Activated CD8-positive, alpha-beta memory T cell treated with anti-CD3 and anti-CD28 coated beads, Interleukin-2, amount 10 ng/mL, durations not matched to agents 7 days and 5 days (primary cell): Measurements from ENCODE around the gene HDAC10. TPM values are rescaled to one million over a fixed set of nuclear protein-coding genes. Genes with fewer than 3 reads are reported as not detected.

Experiments used
- ATAC-seq: fragments of 150-1000 bp; cut with Tn5 transposase; one replicate; pipeline ENCODE4 v1.10.0; 2021; ENCODE audit warnings: moderate library complexity
- CTCF ChIA-PET: fragments of 350-600 bp; sonication (Branson Sonifier 250); formaldehyde crosslinking; loops from one replicate; lab custom pipeline; 2021; ENCODE audit warnings: antibody characterized with exemption; lab: Charles Lee
- DNase-seq: peaks from one replicate; pipeline ENCODE4 v3.0.0-alpha.2; 2020
- H3K27ac Mint-ChIP-seq: one replicate; pipeline ENCODE4 v1.8.0; 2021; ENCODE audit warnings: mild to moderate bottlenecking, mixed read lengths
- H3K27me3 Mint-ChIP-seq: one replicate; pipeline ENCODE4 v1.8.0; 2021; ENCODE audit warnings: mixed read lengths
- H3K36me3 Mint-ChIP-seq: one replicate; pipeline ENCODE4 v1.8.0; 2021; ENCODE audit warnings: mild to moderate bottlenecking, mixed read lengths
- H3K4me1 Mint-ChIP-seq: one replicate; pipeline ENCODE4 v1.8.0; 2021; ENCODE audit warnings: mixed read lengths
- H3K4me3 Mint-ChIP-seq: one replicate; pipeline ENCODE4 v1.8.0; 2021; ENCODE audit warnings: mild to moderate bottlenecking, moderate library complexity, mixed read lengths
- H3K9me3 Mint-ChIP-seq: one replicate; pipeline ENCODE4 v1.8.0; 2022; ENCODE audit warnings: low read depth, mixed read lengths
- total RNA-seq, 2 experiments: library from RNA; stranded (reverse); gene quantifications; one replicate each; pipeline ENCODE4 v1.2.3, GENCODE V29; 2021

The HDAC10 gene
- total RNA-seq, 2 experiments from 2014 or later, result 75.2 to 96.3 TPM

DNA sequence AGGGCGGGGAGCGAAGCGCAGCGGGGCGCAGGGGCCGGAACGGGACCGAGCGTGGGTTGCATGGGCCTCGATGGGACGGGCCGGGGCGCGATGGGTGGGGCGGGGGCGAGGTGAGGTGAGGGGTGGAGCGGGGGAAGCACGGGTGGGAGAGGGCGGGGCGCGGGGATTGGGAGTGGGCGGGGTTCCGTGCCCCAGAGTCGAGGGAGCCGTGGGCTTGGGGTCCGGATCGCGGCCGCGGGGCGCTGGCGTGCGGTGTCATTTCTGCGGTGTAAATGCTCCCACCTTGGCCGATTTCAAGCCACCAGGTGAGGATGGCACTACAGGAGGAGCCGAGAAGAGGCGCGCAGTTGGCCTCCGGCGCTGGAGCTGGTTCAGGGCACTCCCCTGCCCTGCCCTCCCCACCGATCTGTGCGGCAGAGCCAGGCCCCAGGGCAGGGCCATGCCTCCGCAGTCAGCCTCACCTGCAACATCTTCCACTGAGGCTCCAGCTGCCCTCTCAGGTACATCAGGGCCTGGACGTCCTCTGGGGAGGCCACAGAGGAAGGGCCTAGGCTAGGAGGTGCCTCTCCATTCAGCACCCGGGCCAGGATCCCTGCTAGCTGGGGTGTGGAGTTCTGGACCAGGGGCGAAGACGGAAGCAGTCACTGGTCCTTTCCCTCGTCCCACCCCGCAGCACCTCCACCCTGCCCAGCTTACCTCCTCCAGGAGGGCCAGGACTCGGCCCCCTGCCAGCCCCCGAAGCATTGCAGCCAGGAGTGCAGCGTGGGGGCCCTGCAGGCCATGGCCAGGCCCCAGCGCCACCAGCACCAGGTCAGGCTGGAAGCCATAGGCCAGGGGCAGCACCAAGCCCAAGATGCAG is 5.6 kb downstream of the HDAC10 start:
- no peak for DNase-seq
- ATAC-seq, result peak; percentile 4
- CTCF ChIA-PET, result interaction anchor here (1.6 to 3.8 kb wide), 2 partner anchors 96 to 121 kb away, joined by 3 to 22 read pairs; no protein-coding TSS in a partner anchor
- H3K4me3 Mint-ChIP-seq, result peak overlapping the region; percentile 90
- H3K36me3 Mint-ChIP-seq, result peaks cover 10% of the 10 kb centered on the region
- H3K4me1 Mint-ChIP-seq, result peaks cover 53% of the 10 kb centered on the region
- H3K9me3 Mint-ChIP-seq, result no peaks in the 10 kb centered on the region
- H3K27me3 Mint-ChIP-seq, result no peaks in the 10 kb centered on the region
- peak overlapping the region; percentile 99 for H3K27ac Mint-ChIP-seq

DNA sequence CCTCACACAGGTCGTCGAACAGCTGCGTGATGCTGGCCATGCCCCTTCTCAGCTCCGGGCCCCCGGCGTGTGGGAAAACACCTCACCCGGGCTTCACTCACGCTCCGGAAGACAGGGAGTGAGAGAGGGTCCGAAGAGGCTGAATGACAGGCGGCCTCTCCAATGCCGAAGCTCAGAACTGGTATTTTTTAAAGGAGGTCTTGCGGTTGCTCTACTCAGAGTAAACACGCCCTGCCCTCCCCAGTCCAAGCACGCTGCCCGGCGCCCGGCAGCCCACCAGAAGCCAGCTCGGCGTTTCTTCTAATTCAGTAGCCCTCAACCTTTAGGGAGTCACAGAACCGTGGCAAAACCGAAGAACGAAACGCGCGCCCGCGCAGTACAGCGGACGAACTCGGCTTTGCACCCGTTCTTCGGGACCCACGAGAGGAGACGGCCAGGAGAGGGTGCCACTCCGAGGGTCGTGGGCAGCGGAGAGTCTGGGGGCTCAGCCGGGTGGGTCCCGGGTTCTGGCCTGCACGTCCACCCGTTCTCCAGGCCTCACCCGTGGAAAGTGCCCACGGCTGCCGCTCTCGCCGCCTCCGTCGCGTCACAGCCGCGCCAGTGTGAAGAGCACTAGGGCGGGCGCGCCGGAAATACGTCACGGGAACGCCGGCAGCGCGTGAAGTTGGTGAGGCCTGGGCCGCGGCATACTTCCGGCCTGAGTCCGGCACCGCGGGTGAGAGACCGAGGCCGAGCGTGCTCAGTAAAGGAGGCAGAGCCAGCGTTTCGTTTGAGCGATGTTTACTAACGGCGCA is 6.4 kb downstream of the HDAC10 start, which contains the start of gene TUBGCP6:
TUBGCP6 (minus strand) TSS at position 604 of the 794 bp plus-strand sequence; CDS start at position 40, 564 bp downstream.
- H3K4me3 Mint-ChIP-seq, result peak within 1 kb of the TSS; percentile 90
- H3K27ac Mint-ChIP-seq, result peak within 1 kb of the TSS; percentile 99
- CTCF ChIA-PET, result interaction anchor here (0.8 to 3.8 kb wide), 16 partner anchors 8 to 330 kb away, joined by 3 to 22 read pairs (median 3); partner anchors contain the start of genes DENND6B and SCO2
- H3K36me3 Mint-ChIP-seq, result peaks cover 14% of the 10 kb centered on the region
- H3K4me1 Mint-ChIP-seq, result peaks cover 46% of the 10 kb centered on the region
- H3K27me3 Mint-ChIP-seq, result no peaks in the 10 kb centered on the region
- H3K9me3 Mint-ChIP-seq, result no peaks in the 10 kb centered on the region
- peak; percentile 84 for ATAC-seq
- DNase-seq, result peak; percentile 95

DNA sequence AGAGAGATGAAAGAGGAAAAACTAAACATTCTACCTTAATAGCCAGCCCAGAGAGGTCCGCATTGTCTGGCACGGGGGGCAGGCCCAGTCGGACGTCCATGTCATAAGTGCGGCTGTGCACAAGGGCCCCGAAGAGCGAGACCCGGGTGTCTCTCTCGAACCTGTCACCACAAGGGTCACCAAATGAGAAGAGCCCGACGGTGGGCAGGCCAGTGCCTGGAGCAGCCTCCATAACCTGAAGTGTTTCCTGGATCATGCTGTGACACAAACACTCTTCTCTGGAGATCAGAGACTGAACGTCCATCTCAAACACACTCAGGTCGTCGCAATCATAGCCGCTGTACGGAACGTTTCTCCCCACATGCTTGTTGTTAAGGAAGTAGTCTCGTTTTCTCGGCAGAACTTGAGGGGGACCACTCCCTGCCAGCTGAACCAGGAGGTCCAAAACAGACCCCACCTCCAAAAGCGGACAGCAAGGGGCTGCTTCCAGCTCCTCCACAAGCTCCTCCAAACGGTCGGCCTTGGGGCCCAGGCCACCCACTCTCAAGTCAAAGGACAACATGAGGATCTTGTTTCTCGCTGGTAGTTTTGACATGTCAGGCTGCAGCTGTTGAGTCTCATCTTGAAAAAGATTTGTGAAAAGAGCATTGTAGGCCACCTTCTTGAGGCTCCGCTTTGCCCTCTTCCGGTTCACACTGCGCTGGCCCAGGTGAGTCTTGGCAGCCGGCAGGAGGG is 7.2 kb downstream of the HDAC10 start:
- H3K4me1 Mint-ChIP-seq, result peaks cover 47% of the 10 kb centered on the region
- H3K36me3 Mint-ChIP-seq, result peaks cover 14% of the 10 kb centered on the region
- H3K27ac Mint-ChIP-seq, result peak overlapping the region; percentile 99

DNA sequence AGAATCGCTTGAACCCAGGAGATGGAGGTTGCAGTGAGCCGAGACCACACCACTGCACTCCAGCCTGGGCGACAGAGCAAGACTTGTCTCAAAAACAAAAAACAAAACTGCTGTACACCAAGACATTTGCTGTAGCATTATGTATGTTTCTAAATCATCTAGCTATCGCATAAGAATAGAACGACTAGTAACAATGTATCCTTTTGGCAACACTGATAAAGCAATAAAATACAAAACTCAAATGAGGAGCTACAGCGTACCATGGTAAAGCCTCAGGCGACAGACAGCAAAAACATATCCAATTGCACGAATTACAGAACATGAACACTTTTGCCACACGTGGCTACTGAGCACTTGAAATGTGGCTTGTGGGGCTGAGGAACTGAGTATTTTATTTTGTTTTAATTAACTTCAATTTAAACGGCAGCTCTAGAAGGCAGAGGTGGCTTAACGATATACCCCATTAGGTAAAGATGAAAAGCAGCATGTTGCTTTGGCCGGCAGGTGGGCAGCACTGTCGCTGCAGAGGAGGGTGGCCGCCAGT is 8.6 kb downstream of the HDAC10 start:
- Mint-ChIP-seq H3K27me3 (no peaks in the 10 kb centered on the region), H3K4me1 (peaks cover 41% of the 10 kb centered on the region), H3K9me3 (no peaks in the 10 kb centered on the region), H3K36me3 (peaks cover 14% of the 10 kb centered on the region), H3K27ac (peak overlapping the region; percentile 99), H3K4me3 (peak overlapping the region; percentile 90)
- DNase-seq (no peak), ATAC-seq (no peak)
- CTCF ChIA-PET, result interaction anchor here (0.7 to 3.8 kb wide), 13 partner anchors 9 to 449 kb away, joined by 3 to 22 read pairs (median 4); partner anchors contain the start of gene HDAC10

More for the DNA sequence above, 7.2 kb downstream of the HDAC10 start:
- DNase-seq, result no peak
- ATAC-seq, result no peak
- Mint-ChIP-seq H3K27me3 (no peaks in the 10 kb centered on the region), H3K4me3 (peak overlapping the region; percentile 90), H3K9me3 (no peaks in the 10 kb centered on the region)
- CTCF ChIA-PET, result interaction anchor here (0.5 to 3.8 kb wide), 17 partner anchors 9 to 329 kb away, joined by 3 to 22 read pairs (median 3); partner anchors contain the start of genes DENND6B and SCO2

DNA sequence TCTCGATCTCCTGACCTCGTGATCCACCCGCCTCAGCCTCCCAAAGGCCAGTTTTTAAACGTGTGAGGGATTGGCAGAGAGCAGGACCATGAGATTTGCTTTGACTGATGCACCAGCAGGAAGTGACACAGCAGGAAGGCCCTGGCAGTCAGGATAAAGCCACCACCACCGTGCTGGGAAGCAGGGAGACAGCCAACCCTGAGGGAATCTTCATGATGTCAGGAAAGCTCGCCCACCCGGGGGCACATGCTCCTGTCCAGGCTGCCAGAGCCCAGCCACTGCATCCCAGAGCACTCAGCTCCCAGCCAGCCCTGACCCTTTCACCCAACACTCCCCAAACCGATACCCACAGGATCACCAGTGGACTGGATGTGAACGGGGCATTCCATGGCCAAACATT is 12.3 kb downstream of the HDAC10 start:
- Mint-ChIP-seq H3K27me3 (no peaks in the 10 kb centered on the region), H3K4me3 (no peak overlapping the region), H3K36me3 (peaks cover 22% of the 10 kb centered on the region), H3K27ac (no peak overlapping the region), H3K4me1 (peaks cover 35% of the 10 kb centered on the region), H3K9me3 (peaks cover 3% of the 10 kb centered on the region)
- CTCF ChIA-PET, result interaction anchor here (1.5 to 3.5 kb wide), 3 partner anchors 13 to 90 kb away, joined by 3 to 13 read pairs (median 5); partner anchors contain the start of gene HDAC10
- no peak for DNase-seq
- ATAC-seq, result no peak

DNA sequence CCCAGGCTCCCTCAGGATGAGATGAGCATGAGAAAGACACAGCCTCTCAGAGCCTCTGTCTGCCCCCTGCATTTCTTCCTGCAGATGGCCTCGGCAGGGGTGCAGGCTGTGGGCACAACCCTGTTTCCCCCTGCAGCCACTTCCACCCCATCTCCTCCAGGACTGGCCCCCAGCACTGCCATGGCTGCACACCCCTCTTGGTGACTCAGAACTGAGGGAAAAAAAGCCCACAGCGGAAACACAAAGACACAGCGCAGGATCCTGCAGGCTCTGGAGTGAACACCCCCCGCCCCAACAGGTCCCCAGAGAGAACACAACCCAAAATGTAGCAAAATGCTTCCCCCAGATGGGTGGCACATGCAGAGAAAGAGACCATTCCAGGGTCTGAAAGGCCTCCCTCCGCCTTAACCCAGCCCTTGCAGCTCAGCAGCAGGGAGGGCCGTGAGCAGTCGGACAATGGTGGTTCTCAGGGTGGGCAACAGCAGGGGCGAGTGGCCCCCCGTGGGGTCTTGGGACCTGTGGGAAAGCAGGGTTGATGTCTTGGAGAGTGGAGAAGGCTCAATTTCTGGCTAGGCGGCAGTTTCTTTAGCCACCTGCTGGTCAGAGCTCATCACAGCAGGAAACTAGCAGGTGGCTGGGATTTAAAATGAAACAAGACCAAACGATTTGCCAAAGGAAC is 14.2 kb downstream of the HDAC10 start:
- CTCF ChIA-PET, result interaction anchor here (0.6 to 3.5 kb wide), 7 partner anchors 14 to 148 kb away, joined by 3 to 13 read pairs (median 4); partner anchors contain the start of gene HDAC10
- Mint-ChIP-seq H3K27me3 (no peaks in the 10 kb centered on the region), H3K9me3 (peaks cover 3% of the 10 kb centered on the region), H3K27ac (no peak overlapping the region), H3K36me3 (peaks cover 24% of the 10 kb centered on the region), H3K4me1 (peaks cover 21% of the 10 kb centered on the region), H3K4me3 (no peak overlapping the region)
- no peak for DNase-seq
- ATAC-seq, result no peak

DNA sequence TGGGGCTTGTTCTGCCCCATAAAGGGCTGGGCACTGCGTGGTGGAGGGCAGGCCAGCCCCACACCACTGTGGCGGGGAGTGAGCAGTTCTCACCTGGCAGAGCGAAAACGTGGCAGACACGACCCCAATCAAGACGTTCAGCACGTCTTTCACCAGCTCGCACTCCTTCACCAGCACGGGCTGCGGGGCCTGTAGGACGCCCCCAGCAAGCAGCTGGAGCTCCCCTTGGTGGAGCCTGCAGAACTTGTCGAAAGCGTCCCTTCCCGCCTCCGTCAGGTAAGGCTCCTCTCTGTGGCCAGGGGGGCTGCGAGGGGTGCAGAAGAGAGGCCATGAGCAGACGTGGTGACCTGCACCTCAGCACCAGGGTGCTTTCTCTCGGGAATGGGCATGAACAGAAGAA is 17.8 kb downstream of the HDAC10 start:
- Mint-ChIP-seq H3K36me3 (peaks cover 20% of the 10 kb centered on the region), H3K4me1 (peaks cover 9% of the 10 kb centered on the region), H3K27me3 (no peaks in the 10 kb centered on the region), H3K27ac (peak overlapping the region; percentile 24), H3K4me3 (no peak overlapping the region), H3K9me3 (peaks cover 3% of the 10 kb centered on the region)
- DNase-seq (no peak), ATAC-seq (no peak)
- CTCF ChIA-PET, result interaction anchor here (0.8 to 2.6 kb wide), 2 partner anchors 8 to 20 kb away, joined by 3 to 11 read pairs; no protein-coding TSS in a partner anchor

DNA sequence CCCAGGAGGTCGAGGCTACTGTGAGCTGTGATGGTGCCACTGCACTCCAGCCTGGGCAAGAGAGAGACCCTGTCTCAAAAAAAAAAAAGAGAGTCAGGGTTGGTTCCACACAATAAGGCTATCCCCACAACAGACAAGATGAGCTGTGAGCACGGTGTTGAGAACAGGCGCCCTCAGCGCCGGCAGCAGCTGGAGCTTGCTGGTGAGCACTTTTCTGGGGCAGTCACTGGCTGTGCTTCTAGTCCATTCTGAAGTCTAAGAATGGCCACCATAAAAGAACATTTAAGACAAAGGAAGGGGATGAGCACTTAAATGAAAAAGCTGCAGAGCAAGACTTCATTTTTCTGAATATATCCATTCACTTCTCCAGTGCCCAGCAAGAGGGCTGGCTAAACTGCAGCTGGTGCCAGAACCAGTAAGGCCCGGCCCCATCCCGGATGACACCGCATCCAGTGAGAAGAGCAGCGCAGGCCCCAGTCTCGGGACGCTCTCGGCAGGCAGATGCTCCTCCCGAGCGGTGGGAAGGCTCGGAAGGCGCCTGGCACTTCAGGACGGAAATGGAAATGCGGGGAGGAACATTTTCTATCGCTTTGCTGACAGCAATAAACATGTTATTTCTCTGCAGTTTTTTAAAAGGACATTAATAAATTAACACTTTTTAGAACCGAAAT is 18.4 kb downstream of the HDAC10 start:
- Mint-ChIP-seq H3K27ac (no peak overlapping the region), H3K27me3 (no peaks in the 10 kb centered on the region), H3K4me1 (peaks cover 9% of the 10 kb centered on the region), H3K36me3 (peaks cover 17% of the 10 kb centered on the region), H3K4me3 (no peak overlapping the region), H3K9me3 (peaks cover 3% of the 10 kb centered on the region)
- DNase-seq (no peak), ATAC-seq (no peak)
- CTCF ChIA-PET, result interaction anchor here (0.8 to 2.6 kb wide), 2 partner anchors 9 to 20 kb away, joined by 3 to 11 read pairs; no protein-coding TSS in a partner anchor

DNA sequence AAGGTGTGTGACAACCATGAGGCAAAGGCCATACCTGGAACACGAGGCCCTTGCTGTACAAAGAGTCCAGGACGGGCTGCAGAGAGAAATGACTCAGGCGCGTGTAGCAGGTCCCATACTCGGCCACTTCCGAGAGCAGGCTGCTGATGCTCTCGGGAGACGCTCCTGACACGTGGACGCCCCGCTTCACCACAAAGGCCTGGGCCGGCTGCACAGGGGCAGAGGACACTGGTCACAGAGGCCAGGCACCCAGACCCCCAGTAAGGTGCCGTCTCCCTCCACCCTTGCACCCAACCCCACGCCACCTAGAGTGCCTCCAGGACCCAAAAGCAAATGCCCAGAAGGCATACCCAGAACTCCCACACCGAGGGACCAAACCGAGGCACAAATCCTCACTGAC is 21.7 kb downstream of the HDAC10 start:
- Mint-ChIP-seq H3K4me3 (no peak overlapping the region), H3K27me3 (no peaks in the 10 kb centered on the region), H3K9me3 (no peaks in the 10 kb centered on the region), H3K36me3 (peaks cover 9% of the 10 kb centered on the region), H3K4me1 (no peaks in the 10 kb centered on the region), H3K27ac (no peak overlapping the region)
- CTCF ChIA-PET, result no interaction called here
- ATAC-seq, result no peak
- DNase-seq, result no peak

DNA sequence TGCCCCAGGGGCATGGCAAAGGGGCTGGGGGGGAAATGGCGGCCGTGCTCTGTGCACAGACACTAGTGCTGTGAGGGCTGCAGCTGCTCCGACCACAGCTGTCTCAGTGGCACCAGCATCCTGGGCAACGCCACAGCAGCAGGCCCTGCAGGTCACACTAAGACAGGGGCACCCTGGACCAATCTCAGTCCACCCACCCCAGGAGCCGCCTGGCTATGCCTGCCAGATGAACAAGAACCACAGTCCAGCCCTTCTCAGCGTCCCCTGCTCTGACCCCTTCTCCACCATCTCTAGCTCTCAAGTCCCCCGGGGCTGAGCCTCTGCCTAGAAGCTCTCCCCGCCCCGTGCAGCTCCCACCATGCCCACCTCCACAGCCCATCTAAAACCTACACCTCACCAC is 22.7 kb downstream of the HDAC10 start:
- CTCF ChIA-PET, result no interaction called here

DNA sequence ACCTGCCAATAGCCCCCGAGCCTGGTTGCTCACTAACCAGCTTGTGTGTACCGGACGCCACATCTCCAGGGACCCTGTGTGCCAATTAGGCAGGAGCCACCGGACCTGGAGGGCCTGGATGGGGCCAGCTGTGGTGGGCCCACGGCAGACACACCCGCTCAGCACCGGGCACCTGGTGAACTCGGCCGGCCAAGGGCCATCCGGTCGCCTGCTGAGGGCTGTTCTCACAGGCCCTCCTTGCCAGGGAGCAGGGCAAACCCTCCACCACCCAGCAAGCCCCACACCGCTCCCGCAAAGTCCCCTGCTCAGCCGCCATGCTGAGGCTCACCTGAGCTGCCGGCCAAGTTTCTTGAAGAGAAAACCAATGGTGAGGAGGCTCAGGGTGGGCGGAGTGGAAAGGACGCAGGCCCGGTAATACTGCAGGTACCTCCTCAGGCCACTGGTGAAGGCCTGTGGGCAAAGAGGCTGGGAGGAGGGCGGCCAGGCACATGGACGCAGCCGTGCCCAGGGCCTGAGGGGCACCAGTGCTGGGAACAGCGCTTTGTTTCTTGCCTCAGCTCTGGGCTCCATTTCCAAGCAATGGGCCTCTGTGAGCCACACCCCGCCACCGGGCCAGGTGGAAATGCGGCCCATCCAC is 23.4 kb downstream of the HDAC10 start:
- H3K36me3 Mint-ChIP-seq, result peaks cover 6% of the 10 kb centered on the region
- no peaks in the 10 kb centered on the region for H3K4me1 Mint-ChIP-seq
- no peak for DNase-seq
- no peak for ATAC-seq
- no peak overlapping the region for H3K27ac Mint-ChIP-seq
- CTCF ChIA-PET, result no interaction called here
- no peaks in the 10 kb centered on the region for H3K9me3 Mint-ChIP-seq
- no peak overlapping the region for H3K4me3 Mint-ChIP-seq
- H3K27me3 Mint-ChIP-seq, result no peaks in the 10 kb centered on the region

More for the DNA sequence above, 22.7 kb downstream of the HDAC10 start:
- Mint-ChIP-seq H3K36me3 (peaks cover 7% of the 10 kb centered on the region), H3K27me3 (no peaks in the 10 kb centered on the region), H3K4me3 (no peak overlapping the region), H3K27ac (no peak overlapping the region), H3K9me3 (no peaks in the 10 kb centered on the region), H3K4me1 (no peaks in the 10 kb centered on the region)
- DNase-seq (no peak), ATAC-seq (no peak)
